Glomerular visceral epithelial cell (primary cell): ENCODE data around the gene TMUB1.
A peak's percentile ranks its signal among the peaks of the same experiment; 100 is the strongest.

Source experiments
- DNase-seq: peaks from one replicate; pipeline ENCODE4 v3.0.0-alpha.2; 2016; ENCODE audit errors: extremely low spot score

Gene TMUB1

DNA sequence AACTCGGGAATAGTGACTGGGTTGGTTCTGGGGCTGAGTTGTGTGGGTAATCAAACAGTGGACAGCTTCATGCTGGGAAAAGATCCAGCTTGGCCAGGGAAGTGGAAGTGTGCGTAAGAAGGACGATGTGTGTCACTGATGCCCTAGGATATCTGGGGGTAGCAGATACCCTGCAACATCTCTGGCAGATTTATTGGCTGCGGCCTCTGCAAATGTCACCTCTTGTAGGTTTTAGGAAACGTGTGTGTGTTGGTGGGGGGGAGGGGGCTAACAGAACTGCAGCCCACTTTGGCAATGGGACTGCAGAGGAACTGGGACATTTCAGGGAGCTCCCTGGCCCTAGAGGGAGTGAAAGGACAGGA is 2.0 kb upstream of the TMUB1 start:
- DNase-seq, result no peak

DNA sequence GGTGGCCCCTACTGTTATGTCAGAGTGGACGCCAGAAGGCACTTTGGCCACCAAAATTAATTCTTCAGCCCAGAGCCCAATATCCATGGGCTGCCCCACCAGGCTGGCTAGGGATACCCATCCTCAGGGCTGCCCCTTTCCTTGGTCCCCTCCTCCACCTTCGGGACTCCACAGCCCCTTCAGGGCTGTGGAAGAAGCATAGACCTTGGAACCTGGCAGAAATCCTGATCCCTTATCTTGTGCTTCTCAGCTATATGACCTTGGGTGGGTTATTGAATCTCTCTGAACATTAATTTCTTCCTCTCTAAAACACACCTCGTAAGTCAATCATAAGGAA is 499 bp upstream of the TMUB1 start:
- DNase-seq, result no peak

DNA sequence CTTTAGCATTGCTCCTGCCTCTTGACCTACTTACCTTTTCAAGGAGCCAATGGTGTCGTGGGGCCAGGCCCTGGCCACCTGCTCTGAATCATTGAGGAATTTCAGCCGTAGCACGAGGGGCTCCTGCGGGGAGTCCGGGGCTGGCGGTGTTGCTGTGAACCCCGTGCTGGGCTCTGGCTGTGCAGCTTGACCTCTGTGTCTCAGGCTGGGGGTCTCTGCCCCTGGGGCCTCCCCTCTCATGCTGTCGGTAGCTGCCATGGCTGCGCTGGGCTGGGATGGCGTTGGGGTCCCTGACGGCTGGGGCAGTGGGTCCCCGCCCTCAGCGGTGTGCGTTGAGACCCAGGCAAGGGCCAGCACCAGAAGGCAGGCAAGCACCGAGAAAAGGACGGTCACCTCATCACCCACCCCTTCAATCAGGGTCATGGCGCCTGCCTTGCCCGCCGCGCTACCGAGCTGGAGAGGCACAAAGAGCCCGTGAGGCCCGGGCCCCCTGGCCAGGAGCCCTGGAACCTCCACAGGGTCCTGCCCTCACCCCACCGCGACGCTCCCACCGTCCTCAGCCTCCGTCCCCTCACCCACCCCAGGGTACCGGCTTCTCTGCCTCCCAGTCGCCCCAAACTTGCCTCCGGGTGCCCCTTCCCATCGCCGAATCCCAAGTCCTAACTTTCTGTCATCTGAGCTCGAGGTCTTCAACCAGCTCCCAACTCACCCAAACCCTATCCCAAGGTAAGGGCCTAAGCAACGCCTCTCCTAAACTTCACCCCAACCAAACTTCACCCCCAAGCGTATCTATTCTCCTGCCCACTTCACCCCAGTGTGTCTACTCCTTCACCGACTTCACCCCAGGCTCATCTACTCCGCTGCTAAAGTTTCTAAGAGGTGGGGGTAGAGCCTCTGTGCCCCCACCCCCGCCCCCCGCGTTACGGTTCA is 887 bp downstream of the TMUB1 start:
- DNase-seq, result no peak

DNA sequence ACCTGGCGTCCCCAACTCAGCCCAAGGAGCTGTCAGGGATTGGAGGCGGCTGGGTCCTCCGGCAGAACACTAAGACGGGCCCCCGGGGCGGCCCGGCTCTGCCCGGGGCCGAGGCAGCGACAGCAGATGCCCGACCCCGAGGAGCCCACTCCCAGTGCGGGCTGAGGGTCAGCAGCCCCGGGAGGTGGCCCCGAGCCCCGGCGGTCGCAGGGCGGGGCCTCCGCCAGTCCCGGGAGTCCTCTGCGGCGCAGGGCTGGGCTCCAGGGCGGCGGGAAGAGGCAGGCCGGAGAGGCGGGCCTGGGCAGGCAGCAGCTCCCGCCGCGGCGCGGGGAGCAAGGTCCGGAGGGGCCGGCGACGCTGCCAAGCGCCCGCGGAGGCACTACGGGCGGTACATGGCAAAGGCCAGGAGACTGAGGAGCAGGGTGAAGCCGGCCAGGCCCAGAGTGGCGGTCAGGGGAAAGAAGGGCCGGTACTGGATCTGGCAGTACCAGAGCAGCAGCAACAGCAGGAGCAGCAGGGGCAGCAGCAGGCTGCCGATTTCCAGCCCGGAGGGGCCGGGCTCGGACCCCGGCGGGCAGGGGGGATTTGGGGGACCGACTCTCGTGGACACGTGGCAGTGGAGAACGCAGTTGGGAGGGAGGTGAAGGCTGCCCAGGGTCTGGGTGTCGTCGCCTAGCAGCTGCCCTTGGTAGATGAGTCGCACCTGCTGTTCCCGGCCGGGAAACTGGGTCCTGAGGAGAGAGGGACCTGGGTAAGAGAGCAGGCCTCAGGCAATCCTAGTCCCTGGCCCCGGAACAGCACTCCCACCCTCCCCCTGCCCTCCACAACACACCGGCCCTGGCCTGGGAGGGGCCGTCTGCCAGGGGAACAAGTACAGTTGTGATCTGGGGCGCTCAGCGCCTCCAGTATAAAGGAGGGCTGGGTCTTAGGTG is 1.9 kb downstream of the TMUB1 start:
- DNase-seq, result peak; percentile 34

DNA sequence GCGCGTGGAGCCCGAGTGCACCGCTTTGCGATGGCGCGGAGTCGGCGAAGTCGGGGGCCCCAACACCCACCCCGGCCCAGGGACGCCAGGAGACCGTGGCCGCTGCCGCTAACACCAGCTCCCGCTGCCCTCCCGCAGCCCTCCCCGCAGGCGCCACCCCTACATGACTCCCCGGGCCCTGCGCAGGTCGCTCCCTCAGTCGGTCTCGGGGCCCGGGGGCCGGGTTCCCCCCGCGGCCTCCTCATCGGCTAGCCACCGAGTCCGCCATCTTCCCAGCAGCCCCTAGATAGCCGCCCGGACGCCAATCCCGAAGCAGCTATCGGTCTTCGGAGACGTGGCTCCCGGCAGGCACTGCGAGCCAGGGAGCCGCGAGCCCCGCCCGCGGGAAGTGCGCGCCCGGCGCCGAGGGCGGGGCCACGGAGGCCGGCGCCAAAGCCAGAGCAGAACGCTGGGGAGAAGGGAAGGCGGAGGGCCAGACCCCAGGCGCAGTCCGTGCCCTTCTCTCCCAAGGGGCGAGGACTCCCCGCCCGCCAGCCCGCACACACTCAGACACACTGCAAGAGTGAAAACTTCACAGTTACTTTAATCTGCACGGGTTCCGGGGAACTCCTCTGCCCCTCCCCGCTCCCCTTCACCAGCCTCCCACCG is 2.6 kb downstream of the TMUB1 start, which contains the start of gene FASTK:
Gene FASTK, minus strand, starts transcription at position 288 of the 648 bp plus-strand sequence. Its CDS starts 43 bp downstream, at position 245.
- peak; percentile 91 for DNase-seq

DNA sequence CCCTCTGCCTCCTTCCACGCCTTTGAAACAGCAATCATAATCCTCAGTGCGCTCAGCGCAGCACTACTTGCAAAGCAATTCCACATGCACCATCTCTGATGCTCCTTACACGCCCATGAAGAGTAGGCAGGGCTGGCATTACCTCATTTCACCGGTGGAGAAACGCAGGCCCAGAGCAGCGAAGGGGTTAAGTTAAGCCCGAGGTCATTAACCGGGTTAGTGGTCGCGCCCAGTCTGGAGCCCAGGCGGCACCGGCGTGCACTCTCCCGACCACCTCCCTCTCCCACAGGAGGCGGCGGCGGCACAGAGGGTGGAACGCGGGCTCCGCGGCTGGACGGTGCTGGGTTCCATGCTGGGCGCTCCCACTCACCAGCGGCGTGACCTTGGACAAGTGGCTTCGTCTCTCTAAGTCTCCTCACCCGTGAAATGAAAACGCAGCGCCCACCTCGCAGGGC is 3.2 kb downstream of the TMUB1 start:
- DNase-seq, result peak; percentile 34

DNA sequence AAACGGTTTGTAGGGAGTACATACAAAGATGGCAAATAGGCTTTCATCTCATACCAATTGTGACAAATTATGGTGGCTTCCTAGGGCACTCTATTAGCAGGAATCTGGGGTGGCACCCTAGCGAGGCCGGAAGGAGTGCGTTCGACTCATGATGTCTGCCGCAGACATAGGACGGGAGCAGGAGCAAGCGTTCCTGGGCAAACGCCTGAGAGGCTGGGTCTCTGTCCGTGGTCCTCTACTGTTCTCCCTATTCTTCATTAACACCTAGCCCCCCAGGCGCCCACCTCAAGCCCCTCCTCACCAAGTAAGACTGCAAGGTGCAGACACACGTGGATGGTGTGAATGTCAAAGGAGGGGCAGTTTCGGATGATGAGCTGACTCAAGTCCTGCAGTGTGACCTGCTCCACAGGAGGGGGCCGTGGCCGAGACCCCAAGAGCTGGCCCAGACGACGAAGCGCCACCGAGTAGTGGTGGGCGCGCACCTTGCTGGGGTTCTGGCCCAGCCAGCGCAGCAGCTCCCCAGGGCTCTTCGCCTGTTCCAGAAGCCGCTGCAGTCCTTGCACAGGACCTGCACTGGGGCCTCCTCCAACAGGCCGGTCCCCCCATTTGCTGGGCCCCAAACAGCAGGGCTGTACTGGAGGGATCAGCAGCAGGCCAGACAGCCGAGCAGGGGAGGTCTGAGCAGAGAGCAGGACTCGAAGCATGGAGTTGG is 3.9 kb downstream of the TMUB1 start:
- no peak for DNase-seq

DNA sequence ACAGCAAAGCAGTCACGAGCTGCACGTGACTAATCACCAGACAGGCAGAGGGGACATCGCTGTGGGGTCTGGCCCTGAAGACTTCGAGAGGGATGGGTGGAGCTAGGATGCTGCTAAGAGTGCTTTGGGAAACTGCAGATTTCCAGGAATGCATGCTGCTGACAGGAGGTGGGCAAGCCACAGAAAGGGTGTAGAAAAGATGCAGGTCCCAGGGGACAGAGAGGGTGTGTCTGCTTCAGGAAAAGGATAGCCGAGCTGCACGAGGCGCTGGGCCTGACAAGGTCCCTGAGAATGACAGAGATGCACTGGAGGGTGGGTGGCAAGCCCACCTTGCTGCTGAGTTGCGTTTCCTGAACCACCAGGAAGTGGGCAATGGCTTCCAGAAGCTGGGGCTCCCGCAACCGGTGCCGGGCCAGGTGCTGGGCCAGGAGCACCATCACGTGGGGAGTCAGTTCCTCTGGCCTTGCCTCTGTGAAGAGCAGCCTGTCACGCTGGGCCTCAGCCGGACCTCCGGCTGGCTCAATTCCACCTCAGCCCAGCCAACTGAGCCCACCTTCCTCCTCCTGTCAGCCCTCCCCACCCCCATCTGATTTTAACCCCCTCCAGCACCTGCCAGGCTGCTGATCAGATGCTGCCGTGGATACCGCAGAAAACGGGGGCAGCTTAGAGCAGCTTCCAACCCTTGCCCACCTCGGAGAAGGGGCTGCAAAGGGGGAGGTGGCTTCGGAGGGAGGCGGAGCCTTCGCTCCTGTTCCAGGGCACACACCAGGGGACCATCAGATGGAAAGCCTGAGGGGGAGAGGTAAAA is 4.9 kb downstream of the TMUB1 start:
- no peak for DNase-seq

DNA sequence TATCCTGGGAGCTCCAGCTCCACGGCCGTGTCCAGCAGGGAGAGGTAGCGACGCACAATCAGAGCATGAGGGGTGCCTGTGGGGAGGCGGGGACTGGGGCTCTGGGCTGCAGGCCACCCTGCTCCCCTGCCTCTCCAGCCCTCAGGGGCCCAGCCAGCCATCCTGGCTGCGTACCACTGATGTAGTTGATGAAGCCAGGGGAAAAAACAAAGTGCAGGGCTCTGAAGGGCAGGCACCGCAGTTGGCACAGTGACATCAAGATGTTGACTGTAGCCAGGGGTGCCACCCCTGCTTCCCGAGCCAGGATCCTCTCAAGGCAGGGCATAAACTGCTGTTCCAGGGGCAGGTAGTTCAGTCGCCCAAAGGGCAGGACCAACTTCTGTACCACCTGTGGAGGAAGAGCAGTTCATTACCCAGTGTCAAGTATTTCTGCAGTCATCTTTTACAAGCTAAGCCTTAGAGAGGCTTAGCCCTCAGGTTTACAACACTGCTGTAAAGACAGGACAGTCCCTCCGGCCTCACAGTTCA is 5.5 kb downstream of the TMUB1 start:
- DNase-seq, result no peak

DNA sequence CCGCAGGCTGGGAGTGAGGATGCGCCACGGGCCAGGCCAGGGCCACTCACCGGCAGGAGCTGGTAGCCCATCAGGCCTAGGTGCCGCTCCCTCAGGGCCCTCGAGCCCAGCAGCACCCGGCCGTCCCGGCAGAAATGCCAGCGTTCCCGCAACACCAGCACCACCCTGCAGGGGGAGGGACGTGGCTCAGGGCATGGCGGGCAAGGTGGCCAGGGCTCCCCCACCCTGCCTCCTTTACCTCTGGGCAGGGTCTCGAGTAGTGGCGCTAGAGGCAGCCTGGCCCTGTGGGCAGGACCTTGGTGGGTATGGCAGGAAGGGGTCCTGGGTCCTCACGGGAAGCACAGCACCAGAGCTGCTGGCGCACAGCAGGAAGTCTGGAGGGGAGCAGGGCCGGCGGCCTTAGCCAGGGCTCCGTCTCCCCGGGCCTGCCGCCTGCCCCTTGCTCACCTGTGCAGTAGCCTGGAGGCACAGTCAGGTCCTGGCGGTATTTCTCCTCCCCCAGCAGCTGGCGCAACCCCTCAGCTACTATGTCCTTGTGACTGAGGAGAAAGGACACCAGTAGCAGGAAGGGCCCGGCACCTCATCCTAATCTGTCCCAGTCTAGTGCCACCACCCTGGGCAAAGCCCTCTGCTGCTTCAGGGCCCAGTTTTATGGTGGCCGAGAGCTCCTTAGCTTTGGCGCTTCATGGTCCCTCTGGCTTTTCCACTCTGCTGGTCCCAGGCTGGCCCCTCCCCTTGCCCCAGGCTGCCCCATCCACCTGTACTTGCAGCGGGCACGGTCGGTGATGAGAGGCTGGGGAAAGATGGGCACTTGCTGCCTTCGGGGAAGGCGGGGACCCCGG is 6.2 kb downstream of the TMUB1 start:
- DNase-seq, result peak; percentile 34

DNA sequence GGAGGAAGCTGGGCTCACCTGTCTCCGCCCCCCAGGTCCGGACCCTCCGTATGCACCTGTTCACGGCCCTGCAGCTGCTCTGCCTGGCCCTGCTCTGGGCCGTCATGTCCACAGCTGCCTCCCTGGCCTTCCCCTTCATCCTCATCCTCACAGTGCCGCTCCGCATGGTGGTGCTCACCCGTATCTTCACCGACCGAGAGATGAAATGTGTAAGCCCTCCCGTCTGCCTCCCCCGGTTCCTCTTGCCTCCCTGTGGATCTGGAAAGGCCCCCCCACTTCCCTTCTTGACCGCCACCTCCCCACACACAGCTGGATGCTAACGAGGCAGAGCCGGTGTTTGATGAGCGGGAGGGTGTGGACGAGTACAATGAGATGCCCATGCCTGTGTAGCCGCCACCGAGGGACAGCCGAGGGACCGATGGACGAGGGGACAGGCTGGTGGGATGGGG is 7.3 kb downstream of the TMUB1 start:
- no peak for DNase-seq

DNA sequence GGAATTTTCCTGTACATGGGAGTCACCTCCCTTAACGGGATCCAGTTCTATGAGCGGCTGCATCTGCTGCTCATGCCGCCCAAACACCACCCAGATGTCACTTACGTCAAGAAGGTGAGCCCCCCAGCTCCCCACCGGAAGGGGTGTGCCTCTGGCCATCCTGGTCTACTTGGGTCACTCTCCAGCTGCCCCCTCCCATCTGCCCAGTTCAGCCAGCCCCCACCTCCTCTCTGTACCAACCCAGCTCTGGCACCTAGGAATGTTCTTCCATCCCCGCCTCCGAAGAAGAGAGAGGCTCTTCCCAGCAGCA is 7.7 kb downstream of the TMUB1 start:
- no peak for DNase-seq

DNA sequence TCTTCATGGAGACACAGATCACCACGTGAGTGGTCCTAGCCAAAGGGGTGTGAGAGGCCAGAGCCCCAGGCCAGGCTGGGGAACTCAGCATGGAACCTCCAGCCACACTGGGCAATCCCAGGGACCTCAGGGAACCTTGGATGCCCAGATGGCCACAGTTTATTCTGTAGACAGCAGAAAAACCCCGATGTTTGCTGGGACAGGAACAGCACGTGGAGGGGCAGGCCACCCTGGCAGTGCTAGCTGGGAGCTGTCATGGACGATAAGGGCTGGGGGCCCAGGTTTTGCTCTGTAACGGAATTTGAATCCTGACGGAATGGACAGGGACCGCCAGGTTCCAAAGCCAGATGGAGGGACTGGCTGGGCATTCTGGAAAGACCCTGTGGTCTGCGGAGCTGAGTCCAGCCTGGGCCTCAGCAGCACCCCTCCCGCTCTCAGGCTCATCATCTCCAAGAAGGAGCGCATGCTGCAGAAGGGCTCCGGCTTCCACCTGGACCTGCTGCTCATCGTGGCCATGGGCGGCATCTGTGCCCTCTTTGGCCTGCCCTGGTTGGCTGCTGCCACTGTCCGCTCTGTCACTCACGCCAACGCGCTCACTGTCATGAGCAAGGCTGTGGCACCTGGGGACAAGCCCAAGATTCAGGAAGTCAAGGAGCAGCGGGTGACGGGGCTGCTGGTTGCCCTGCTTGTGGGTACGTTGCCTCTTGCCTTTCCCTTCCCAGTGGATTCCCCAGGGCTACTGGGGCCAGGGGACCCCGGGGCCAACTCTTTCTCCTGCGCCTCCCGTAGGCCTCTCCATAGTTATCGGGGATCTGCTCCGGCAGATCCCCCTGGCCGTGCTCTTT is 8.3 kb downstream of the TMUB1 start:
- no peak for DNase-seq

DNA sequence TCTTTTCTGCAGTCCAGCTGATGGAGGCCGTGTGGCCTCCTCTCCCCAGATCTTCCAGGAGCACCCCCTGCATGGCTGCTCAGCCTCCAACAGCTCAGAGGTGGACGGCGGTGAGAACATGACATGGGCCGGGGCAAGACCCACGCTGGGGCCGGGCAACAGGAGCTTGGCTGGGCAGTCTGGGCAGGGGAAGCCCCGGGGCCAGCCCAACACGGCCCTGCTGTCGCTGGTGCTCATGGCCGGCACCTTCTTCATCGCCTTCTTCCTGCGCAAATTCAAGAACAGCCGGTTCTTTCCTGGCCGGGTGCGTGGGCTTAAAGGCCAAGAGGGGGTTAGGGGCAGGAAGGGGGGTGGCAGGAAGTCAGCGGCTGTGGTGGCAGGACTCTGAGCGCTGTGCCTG is 9.3 kb downstream of the TMUB1 start:
- no peak for DNase-seq

DNA sequence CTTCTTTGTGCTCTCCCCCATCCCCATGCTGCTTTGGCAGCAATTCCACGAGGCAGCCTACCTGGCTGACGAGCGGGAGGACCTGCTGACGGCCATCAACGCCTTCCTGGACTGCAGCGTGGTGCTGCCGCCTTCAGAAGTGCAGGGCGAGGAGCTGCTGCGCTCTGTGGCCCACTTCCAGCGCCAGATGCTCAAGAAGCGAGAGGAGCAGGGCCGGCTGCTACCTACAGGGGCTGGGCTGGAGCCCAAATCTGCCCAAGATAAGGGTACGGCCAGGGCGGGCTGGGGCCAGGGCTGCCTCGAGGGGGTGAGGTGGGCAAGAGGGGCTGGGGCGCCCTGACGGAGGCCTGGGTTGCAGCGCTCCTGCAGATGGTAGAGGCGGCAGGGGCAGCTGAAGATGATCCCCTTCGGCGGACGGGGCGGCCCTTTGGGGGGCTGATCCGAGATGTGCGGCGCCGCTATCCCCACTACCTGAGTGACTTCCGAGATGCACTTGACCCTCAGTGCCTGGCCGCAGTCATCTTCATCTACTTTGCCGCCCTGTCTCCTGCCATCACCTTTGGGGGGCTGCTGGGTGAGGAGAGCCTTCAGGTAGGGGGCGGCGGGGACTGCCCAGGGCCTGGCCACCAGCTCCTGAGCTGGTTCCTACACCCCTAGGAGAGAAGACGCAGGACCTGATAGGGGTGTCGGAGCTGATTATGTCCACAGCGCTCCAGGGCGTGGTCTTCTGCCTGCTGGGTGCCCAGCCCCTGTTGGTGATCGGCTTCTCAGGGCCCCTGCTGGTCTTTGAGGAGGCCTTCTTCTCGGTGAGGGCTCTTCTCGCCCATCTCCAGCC is 12.0 kb downstream of the TMUB1 start:
- no peak for DNase-seq

DNA sequence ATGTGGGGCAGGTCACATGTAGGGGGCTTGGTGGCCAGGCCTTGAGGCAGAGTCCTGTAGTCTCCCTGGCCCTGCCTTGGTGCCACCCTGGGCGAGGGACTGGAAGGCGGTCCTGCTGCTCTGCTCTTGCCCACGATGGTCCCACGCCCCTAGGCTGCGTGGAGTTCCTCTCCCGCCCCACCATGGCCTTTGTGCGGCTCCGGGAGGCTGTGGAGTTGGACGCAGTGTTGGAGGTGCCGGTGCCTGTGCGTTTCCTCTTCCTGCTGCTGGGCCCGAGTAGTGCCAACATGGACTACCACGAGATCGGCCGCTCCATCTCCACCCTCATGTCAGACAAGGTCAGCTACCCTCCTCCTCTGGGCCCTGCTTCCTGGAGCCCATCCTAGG is 12.7 kb downstream of the TMUB1 start:
- DNase-seq, result no peak

DNA sequence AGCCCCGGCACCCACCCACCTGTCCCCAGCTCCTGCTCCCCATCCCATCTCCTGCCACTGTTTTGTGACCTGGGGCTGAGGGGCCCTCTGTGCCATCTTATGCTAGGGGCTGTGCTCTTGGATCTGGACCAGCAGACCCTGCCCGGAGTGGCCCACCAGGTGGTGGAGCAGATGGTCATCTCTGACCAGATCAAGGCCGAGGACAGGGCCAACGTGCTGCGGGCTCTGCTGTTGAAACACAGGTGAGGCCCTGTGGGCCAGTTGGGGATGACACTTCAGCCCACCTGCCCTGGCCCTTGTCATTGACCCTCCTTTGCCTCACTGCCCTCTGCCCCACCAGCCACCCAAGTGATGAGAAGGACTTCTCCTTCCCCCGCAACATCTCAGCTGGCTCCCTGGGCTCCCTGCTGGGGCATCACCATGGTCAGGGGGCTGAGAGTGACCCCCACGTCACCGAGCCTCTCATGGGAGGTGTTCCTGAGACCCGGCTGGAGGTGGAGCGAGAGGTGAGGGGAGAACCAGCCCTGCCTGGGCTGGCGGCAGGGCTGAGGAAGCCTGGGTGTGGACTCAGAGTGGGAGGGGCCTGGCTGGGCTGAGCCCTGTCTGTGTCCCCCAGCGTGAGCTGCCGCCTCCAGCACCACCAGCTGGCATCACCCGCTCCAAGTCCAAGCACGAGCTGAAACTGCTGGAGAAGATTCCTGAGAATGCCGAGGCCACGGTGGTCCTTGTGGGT is 13.3 kb downstream of the TMUB1 start:
- DNase-seq, result no peak
